K562 (cell line): Measurements from ENCODE around the gene TMEM41B. TPM values are rescaled to one million over a fixed set of nuclear protein-coding genes. Genes with fewer than 3 reads are reported as not detected.

Experiments
- ATAC-seq: fragments of 200-7000 bp; cut with Tn5 transposase; 3 replicates; pipeline ENCODE4 v1.9.1; 2020; ENCODE audit warnings: moderate library complexity
- BruUV-seq: library from RNA; stranded (reverse); fragments of 400-500 nt; replicated peaks from 2 replicates; lab custom pipeline; 2021; lab: Mats Ljungman, UMichigan
- CTCF ChIA-PET: fragments of 300-600 bp; formaldehyde crosslinking; extraction: SDS; loops from one replicate; lab custom pipeline; 2021; ENCODE audit warnings: low intra/inter-chr PET ratio; lab: Yijun Ruan, JAX
- POLR2A ChIA-PET: fragments of 300-600, 350-650 bp; sonication (Branson Sonifier 250); formaldehyde crosslinking; extraction: SDS; loops from one replicate; lab custom pipeline; 2021; ENCODE audit warnings: antibody characterized with exemption, inconsistent platforms; lab: Yijun Ruan, JAX
- DNase-seq, 4 experiments: peaks; one replicate each; pipeline versions ENCODE4 v3.0.0 to v3.0.0-alpha.2; 2011 to 2018; ENCODE audit warnings: low spot score in 3 of 4, mixed read lengths in 3 of 4; ENCODE audit errors: extremely low read depth in 1 of 4
- FAIRE-seq: peaks from 2 replicates; lab custom pipeline; 2011; peaks lifted over from hg19 to GRCh38; lab: Jason Lieb, UNC
- H2AFZ ChIP-seq: 2 replicates; pipeline ENCODE4 v1.6.0; 2011; ENCODE audit warnings: low read depth, low read length, control low read depth, inconsistent platforms
- H3K27ac ChIP-seq: fragments of 200-600 bp; 3 replicates; pipeline ENCODE4 v1.8.0; 2011; ENCODE audit warnings: low read depth, mild to moderate bottlenecking, control low read depth, inconsistent platforms, low read length, moderate library complexity, mixed read lengths; ENCODE audit errors: extremely low read depth
- H3K27me3 ChIP-seq, 2 experiments: fragments of 300-600 bp in 1 of 2; 2 replicates in 1 of 2; 3 replicates in 1 of 2; pipeline versions ENCODE4 v1.6.0 to v1.8.0; 2011; ENCODE audit warnings: inconsistent platforms in 2 of 2, low read length in 2 of 2, mild to moderate bottlenecking in 1 of 2, mixed read lengths in 1 of 2, moderate library complexity in 1 of 2; ENCODE audit not compliant: control insufficient read depth in 2 of 2, insufficient read depth in 2 of 2
- H3K36me3 ChIP-seq: fragments of 300-600 bp; 3 replicates; pipeline ENCODE4 v1.8.0; 2011; ENCODE audit warnings: mild to moderate bottlenecking, low read length, inconsistent platforms; ENCODE audit not compliant: control insufficient read depth, insufficient read depth
- H3K4me1 ChIP-seq, 2 experiments: fragments of 200-600 bp in 1 of 2; replicated peaks in 1 of 2; 2 replicates in 1 of 2; 3 replicates in 1 of 2; pipeline versions ENCODE4 v1.5.1 to v1.8.0; 2011; ENCODE audit warnings: inconsistent platforms in 2 of 2, low read length in 2 of 2, mild to moderate bottlenecking in 1 of 2, mixed read lengths in 1 of 2, moderate library complexity in 1 of 2; ENCODE audit not compliant: control insufficient read depth in 2 of 2, insufficient read depth in 2 of 2
- H3K4me2 ChIP-seq: 2 replicates; pipeline ENCODE4 v1.6.1; 2011; ENCODE audit warnings: low read length, control low read depth, inconsistent platforms, mixed read lengths; ENCODE audit not compliant: insufficient read depth
- H3K4me3 ChIP-seq: fragments of 200-600 bp; sonication (generic), shearing (Covaris generic); 2 replicates; pipeline ENCODE4 v1.5.1; 2016; ENCODE audit warnings: control low read depth, inconsistent platforms
- H3K79me2 ChIP-seq: fragments of 200-600 bp; 3 replicates; pipeline ENCODE4 v1.8.0; 2011; ENCODE audit warnings: low read length, inconsistent platforms; ENCODE audit not compliant: control insufficient read depth, insufficient read depth
- H3K9ac ChIP-seq, 2 experiments: 2 replicates each; pipeline versions ENCODE4 v1.6.0 to v1.6.1; 2011; ENCODE audit warnings: low read depth in 2 of 2, low read length in 2 of 2, control low read depth in 1 of 2, inconsistent platforms in 1 of 2, mild to moderate bottlenecking in 1 of 2, mixed read lengths in 1 of 2; ENCODE audit not compliant: insufficient read depth in 1 of 2
- H3K9me1 ChIP-seq: one replicate; pipeline ENCODE4 v1.6.0; 2011; ENCODE audit warnings: inconsistent platforms, mild to moderate bottlenecking, low read length, moderate library complexity; ENCODE audit not compliant: control insufficient read depth, insufficient read depth
- H3K9me3 ChIP-seq: replicated peaks from 2 replicates; pipeline ENCODE4 v1.5.1; 2011; ENCODE audit warnings: low read depth, low read length, inconsistent platforms; ENCODE audit not compliant: control insufficient read depth, insufficient read depth
- H4K20me1 ChIP-seq: replicated peaks from 2 replicates; pipeline ENCODE4 v1.6.1; 2011; ENCODE audit warnings: low read length, inconsistent platforms, mixed read lengths; ENCODE audit not compliant: control insufficient read depth, insufficient read depth
- ATF3 ChIP-seq, 2 experiments: fragments of 450-650 bp in 1 of 2; sonication (generic) in 1 of 2; formaldehyde crosslinking in 1 of 2; IDR thresholded peaks in 1 of 2; conservative IDR thresholded peaks in 1 of 2; 2 replicates each; pipeline versions ENCODE4 v1.6.1 to v1.8.1; 2016 to 2023; ENCODE audit warnings: mild to moderate bottlenecking in 2 of 2, moderate library complexity in 2 of 2, inconsistent platforms in 1 of 2, missing genetic modification reagents in 1 of 2
- CREBBP ChIP-seq: IDR thresholded peaks from one replicate; pipeline ENCODE4 v1.6.1; 2012; ENCODE audit warnings: low read depth, mild to moderate bottlenecking, control low read depth, inconsistent platforms, low read length
- E4F1 ChIP-seq: fragments of 250-450 bp; sonication (Bioruptor Pico); IDR thresholded peaks from 2 replicates; pipeline ENCODE4 v1.5.0; 2021; ENCODE audit warnings: mild to moderate bottlenecking, borderline replicate concordance
- PCBP1 ChIP-seq: fragments of 200-400 bp; formaldehyde crosslinking; IDR thresholded peaks from 2 replicates; pipeline ENCODE4 v1.6.1; 2018; ENCODE audit warnings: mild to moderate bottlenecking, low read depth, low read length; ENCODE audit not compliant: poor library complexity, severe bottlenecking
- RBFOX2 ChIP-seq: fragments of 200-400 bp; formaldehyde crosslinking; IDR thresholded peaks from 2 replicates; pipeline ENCODE4 v1.6.1; 2017; ENCODE audit warnings: low read depth, mild to moderate bottlenecking, low read length, moderate library complexity
- RBM22 ChIP-seq: fragments of 200-400 bp; formaldehyde crosslinking; IDR thresholded peaks from 2 replicates; pipeline ENCODE4 v1.6.1; 2018; ENCODE audit warnings: low read length, low read depth; ENCODE audit not compliant: poor library complexity, severe bottlenecking
- ZBTB1 ChIP-seq: sonication (generic); formaldehyde crosslinking; IDR thresholded peaks from 2 replicates; pipeline ENCODE4 v1.8.1; 2023; ENCODE audit warnings: missing genetic modification reagents, low read depth, mild to moderate bottlenecking, borderline replicate concordance
- ZNF274 ChIP-seq: IDR thresholded peaks from 2 replicates; pipeline ENCODE4 v1.6.1; 2011; ENCODE audit warnings: low read depth, mild to moderate bottlenecking, low read length, moderate library complexity, borderline replicate concordance
- ZNF384 ChIP-seq: IDR thresholded peaks from 2 replicates; pipeline ENCODE4 v1.6.1; 2012; ENCODE audit warnings: low read depth, low read length, improper control_type of control experiment
- ZNF695 ChIP-seq: fragments of 450-650 bp; formaldehyde crosslinking; IDR thresholded peaks from 2 replicates; pipeline ENCODE4 v1.4.0; 2020; ENCODE audit warnings: mild to moderate bottlenecking, moderate library complexity
- WGBS: fragments of 100-300 bp; shearing (Covaris generic); methylation state at CpG from one replicate; pipeline ENCODE4 v1.1.6; 2016; ENCODE audit warnings: low coverage, mixed read lengths; ENCODE audit not compliant: insufficient coverage; ENCODE audit errors: missing lambda C conversion rate; 5-methylcytosine and 5-hydroxymethylcytosine counted together
- in situ Hi-C: fragments of 300-500 bp; cut with MboI; formaldehyde crosslinking; loops from 4 replicates; pipeline ENCODE4 v1.15.0; 2018; ENCODE audit warnings: inconsistent platforms, mixed read lengths
- intact Hi-C: fragments of 100-400 bp; cut with micrococcal nuclease; formaldehyde crosslinking; loops from 2 replicates; pipeline ENCODE4 v1.14.2; 2022
- polyA plus RNA-seq, 8 experiments: library from polyadenylated mRNA; depleted of rRNA in 4 of 8; stranded (reverse) in 5 of 8; unstranded in 3 of 8; fragments of >200 nt; fragmentation: Nextera tagmentation in 2 of 8; fragmentation: Illumina TruSeq in 1 of 8; extraction: Ambion mirVana in 2 of 8; extraction: Trizol in 1 of 8; gene quantifications; 2 replicates each; pipeline versions ENCODE4 v1.2.1 to v1.2.3, GENCODE V29; 2011 to 2014; ENCODE audit warnings: inconsistent platforms in 1 of 8, missing spikeins in 1 of 8
- total RNA-seq, 7 experiments: library from RNA; depleted of rRNA in 6 of 7; stranded (reverse); fragments of >200 nt in 6 of 7; fragmentation: Illumina TruSeq in 2 of 7; extraction: Trizol in 2 of 7; gene quantifications; 2 replicates each; pipeline versions ENCODE4 v1.2.1 to v1.2.3, GENCODE V29; 2011 to 2021; ENCODE audit warnings: low replicate concordance in 1 of 7
- TF ChIP-seq, protein P1 (sequence below): sonication (generic); formaldehyde crosslinking; IDR thresholded peaks from 2 replicates; pipeline ENCODE4 v1.5.0; 2020; ENCODE audit warnings: missing genetic modification reagents

The TMEM41B gene
- total and polyA plus RNA-seq, 9 of the 15 experiments (the other 6 are each of a cell fraction or from before 2014, with no cell fraction given): 17.1 to 89.6 (median 48.7) TPM

GRCh38 chr11:9273376-9274336, 40.7 kb downstream of the TMEM41B start (continued):
- TF ChIP-seq ATF3 (IDR thresholded peaks at IDR 0.05): peak; percentile 37; the same call in 1 of the 2 replicates
- no peak for TF ChIP-seq ATF3 (CRISPR knock-in tag; conservative IDR thresholded peaks at IDR 0.05)
- peak; percentile 47; the same call in 1 of the 2 replicates for TF ChIP-seq ZNF384
- no peak for TF ChIP-seq RBM22

GRCh38 chr11:9269492-9270013, 44.8 kb downstream of the TMEM41B start:
- ChIA-PET POLR2A (interaction anchor here (1.2 kb wide), 1 partner anchor 9 kb away, joined by 6 read pairs; no protein-coding TSS in a partner anchor), CTCF (no interaction called here)
- no peak for TF ChIP-seq E4F1 (CRISPR knock-in tag)
- TF ChIP-seq ZNF274: no peak
- TF ChIP-seq ZBTB1: no peak
- no peak for TF ChIP-seq ZNF695 (CRISPR knock-in tag)
- TF ChIP-seq RBFOX2: no peak
- TF ChIP-seq, protein P1, sequence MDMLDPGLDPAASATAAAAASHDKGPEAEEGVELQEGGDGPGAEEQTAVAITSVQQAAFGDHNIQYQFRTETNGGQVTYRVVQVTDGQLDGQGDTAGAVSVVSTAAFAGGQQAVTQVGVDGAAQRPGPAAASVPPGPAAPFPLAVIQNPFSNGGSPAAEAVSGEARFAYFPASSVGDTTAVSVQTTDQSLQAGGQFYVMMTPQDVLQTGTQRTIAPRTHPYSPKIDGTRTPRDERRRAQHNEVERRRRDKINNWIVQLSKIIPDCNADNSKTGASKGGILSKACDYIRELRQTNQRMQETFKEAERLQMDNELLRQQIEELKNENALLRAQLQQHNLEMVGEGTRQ (CRISPR knock-in tag): peak; percentile 28; the same call in 1 of the 2 replicates
- TF ChIP-seq CREBBP: no peak
- no peak for TF ChIP-seq PCBP1
- no peak overlapping the region for H3K4me2 ChIP-seq
- no peaks in the 10 kb centered on the region for H3K27me3 ChIP-seq
- H3K36me3 ChIP-seq: no peaks in the 10 kb centered on the region
- intact Hi-C loops (loop anchor here (5.0 to 10.0 kb wide), 2 partner anchors 102 to 235 kb away; no protein-coding TSS in a partner anchor), in situ Hi-C loops (no loop called here)
- no TSS peak for BruUV-seq
- H3K9me1 ChIP-seq: no peaks in the 10 kb centered on the region
- H3K79me2 ChIP-seq: peaks cover 4% of the 10 kb centered on the region
- WGBS: 66% methylated on average over 2 of the region's 2 CpGs
- 0 out of 2 replicates have a peak overlapping the region, but pooled peaks have one; percentile 17 for H2AFZ ChIP-seq
- no peak overlapping the region for H3K27ac ChIP-seq
- no peak for DNase-seq
- peaks cover 5 to 12% of the 10 kb centered on the region in 2 experiments; a peak in 4 of 5 replicates for H3K4me1 ChIP-seq
- H4K20me1 ChIP-seq: no peaks in the 10 kb centered on the region
- FAIRE-seq: peak; percentile 15
- no peaks in the 10 kb centered on the region for H3K9me3 ChIP-seq
- H3K4me3 ChIP-seq: no peak overlapping the region
- H3K9ac ChIP-seq: no peak overlapping the region
- ATAC-seq: 0 out of 3 replicates have a peak, but pooled peaks have one; percentile 10
